Activated CD8-positive, alpha-beta memory T cell treated with anti-CD3 and anti-CD28 coated beads, Interleukin-2, amount 50 U/mL, for 4 hours (primary cell): ENCODE data around the gene C1orf50.
"Not testable (repeated sequence)": the region's sequence is repeated elsewhere in the genome, so short reads cannot be mapped to it uniquely, and the experiment has no call there.

Source experiments
- DNase-seq: peaks from one replicate; pipeline ENCODE4 v3.0.0-alpha.2; 2020

C1orf50 gene

GRCh38 chr1:42814815-42815214, 47.8 kb downstream of the C1orf50 start:
- not testable (repeated sequence) for DNase-seq

- DNase-seq = no peak
Measured at GRCh38 chr1:42815941-42816584, 49.0 kb downstream of the C1orf50 start.

GRCh38 chr1:42816585-42817439, 49.8 kb downstream of the C1orf50 start, which contains the start of the genes ERMAP and SVBP:
TSS of gene ERMAP (plus strand) at chr1:42817122. CDS start at chr1:42830449, 13,327 bp downstream.
TSS of gene SVBP (minus strand) at chr1:42817397. CDS start at chr1:42816544, 853 bp downstream.
- peak; percentile 95 for DNase-seq

GRCh38 chr1:42817440-42817767, 50.4 kb downstream of the C1orf50 start:
- no peak for DNase-seq

GRCh38 chr1:42817976-42818375, 50.9 kb downstream of the C1orf50 start:
- no peak for DNase-seq

- no peak for DNase-seq
Measured at GRCh38 chr1:42820813-42821212, 53.8 kb downstream of the C1orf50 start.

GRCh38 chr1:42821690-42822089, 54.6 kb downstream of the C1orf50 start:
- no peak for DNase-seq

GRCh38 chr1:42822800-42823392, 55.8 kb downstream of the C1orf50 start:
- DNase-seq = no peak

GRCh38 chr1:42824481-42825035, 57.5 kb downstream of the C1orf50 start:
- DNase-seq = no peak

- DNase-seq = no peak
Measured at GRCh38 chr1:42825036-42825851, 58.2 kb downstream of the C1orf50 start.
